ENCODE results near the gene GMEB2. TPM values are rescaled to one million over a fixed set of nuclear protein-coding genes. Genes with fewer than 3 reads are reported as not detected.
A peak's percentile ranks its signal among the peaks of the same experiment; 100 is the strongest.
"Not testable (repeated sequence)": the region's sequence is repeated elsewhere in the genome, so short reads cannot be mapped to it uniquely, and the experiment has no call there.

The GMEB2 gene
- total and polyA plus RNA-seq, 2 donors (not counting 1 experiment from before 2014, with no cell fraction given), result 6.3 to 10.9 TPM

DNA sequence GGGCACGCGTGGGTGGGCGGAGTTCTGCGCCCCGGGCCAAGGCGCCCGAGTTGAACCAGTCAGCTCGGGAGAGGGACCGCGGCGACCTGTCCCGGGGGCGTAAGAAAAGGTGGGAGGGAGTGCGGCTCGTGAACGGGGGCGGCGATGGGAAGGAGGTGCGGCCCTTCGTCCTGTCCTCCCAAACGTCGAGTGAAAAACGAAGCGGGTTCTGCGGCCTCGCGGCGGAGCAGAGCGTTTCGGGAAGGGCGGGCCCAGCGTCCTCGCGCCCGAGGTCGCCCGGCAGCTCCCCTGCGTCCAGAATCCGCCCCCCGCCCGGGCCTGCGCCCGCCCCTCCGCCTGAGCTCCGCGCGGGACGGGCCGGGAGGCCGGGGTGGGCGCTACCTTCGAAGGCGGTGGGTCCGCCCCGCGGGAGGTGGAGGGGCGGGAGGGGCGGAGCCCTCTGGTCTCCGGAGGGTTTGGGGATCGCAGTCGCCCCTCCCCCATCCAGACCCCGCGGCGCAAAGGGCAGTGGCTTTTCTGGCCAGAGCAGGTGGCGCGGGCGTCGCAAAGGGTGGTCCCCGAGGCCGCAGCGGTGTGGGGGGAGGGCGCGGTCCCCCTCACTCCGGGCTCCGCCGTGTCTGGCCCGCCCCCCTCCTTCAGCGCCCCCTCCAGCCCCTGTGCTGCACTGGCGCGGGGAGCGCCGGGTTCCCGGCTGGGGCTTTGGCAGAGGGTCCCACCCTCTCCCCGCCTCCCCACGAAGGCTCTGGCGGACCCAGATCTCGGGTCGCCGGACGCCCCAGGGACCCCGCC, 25.5 kb upstream of the GMEB2 start:
- Histone ChIP-seq H3K4me3 (replicated peaks in 1 of 4; ENCODE audit: control extremely low read depth in 1 of 4, insufficient read depth in 1 of 4, low read depth in 3 of 4, low read length in 4 of 4) (peak overlapping the region; percentile 39 to 62 (median 52)), H3K9ac (ENCODE audit: insufficient read depth, low read length) (no peak overlapping the region)

DNA sequence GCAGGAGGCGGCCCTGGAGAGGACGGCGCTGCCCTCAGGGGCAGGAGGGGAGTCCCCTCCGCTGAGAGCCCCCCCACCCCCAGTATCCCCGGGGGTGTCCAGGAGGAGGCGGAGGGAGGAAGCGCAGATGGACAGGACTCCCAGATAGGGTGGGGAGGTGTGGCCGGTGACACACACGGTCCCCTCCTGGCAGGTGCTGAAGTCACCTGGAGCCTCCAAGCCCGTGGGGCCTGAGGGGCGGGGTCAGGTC, 25.0 kb upstream of the GMEB2 start:
- Histone ChIP-seq H3K4me3 (replicated peaks in 1 of 4; ENCODE audit: control extremely low read depth in 1 of 4, insufficient read depth in 1 of 4, low read depth in 3 of 4, low read length in 4 of 4) (peak overlapping the region; percentile 39 to 62 (median 52)), H3K36me3 (ENCODE audit: control insufficient read depth, insufficient read depth, low read length) (no peaks in the 10 kb centered on the region), H3K79me2 (ENCODE audit: control insufficient read depth, insufficient read depth, low read length) (no peaks in the 10 kb centered on the region), H3K4me2 (ENCODE audit: extremely low read depth, insufficient read depth, low read length) (peak overlapping the region; percentile 80), H3K27ac (ENCODE audit: insufficient read depth, low read length) (no peak overlapping the region), H3K4me1 (ENCODE audit: control insufficient read depth, extremely low read depth, insufficient read depth, low read length) (no peaks in the 10 kb centered on the region), H3K9me3 (ENCODE audit: control insufficient read depth, insufficient read depth, low read depth, low read length) (no peaks in the 10 kb centered on the region), H2AFZ (ENCODE audit: low read length) (no peak overlapping the region), H4K20me1 (ENCODE audit: control insufficient read depth, extremely low read depth, insufficient read depth, low read length) (no peaks in the 10 kb centered on the region), H3K9ac (ENCODE audit: insufficient read depth, low read length) (no peak overlapping the region), H3K27me3 (ENCODE audit: control insufficient read depth, insufficient read depth, low read length) (no peaks in the 10 kb centered on the region)
- DNase-seq (ENCODE audit: low read depth in 2 of 2), result no peak
- TF ChIP-seq, protein P1, sequence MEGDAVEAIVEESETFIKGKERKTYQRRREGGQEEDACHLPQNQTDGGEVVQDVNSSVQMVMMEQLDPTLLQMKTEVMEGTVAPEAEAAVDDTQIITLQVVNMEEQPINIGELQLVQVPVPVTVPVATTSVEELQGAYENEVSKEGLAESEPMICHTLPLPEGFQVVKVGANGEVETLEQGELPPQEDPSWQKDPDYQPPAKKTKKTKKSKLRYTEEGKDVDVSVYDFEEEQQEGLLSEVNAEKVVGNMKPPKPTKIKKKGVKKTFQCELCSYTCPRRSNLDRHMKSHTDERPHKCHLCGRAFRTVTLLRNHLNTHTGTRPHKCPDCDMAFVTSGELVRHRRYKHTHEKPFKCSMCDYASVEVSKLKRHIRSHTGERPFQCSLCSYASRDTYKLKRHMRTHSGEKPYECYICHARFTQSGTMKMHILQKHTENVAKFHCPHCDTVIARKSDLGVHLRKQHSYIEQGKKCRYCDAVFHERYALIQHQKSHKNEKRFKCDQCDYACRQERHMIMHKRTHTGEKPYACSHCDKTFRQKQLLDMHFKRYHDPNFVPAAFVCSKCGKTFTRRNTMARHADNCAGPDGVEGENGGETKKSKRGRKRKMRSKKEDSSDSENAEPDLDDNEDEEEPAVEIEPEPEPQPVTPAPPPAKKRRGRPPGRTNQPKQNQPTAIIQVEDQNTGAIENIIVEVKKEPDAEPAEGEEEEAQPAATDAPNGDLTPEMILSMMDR (conservative IDR thresholded peaks at IDR 0.05 in 1 of 2, IDR thresholded peaks at IDR 0.05 in 1 of 2; ENCODE audit: low read depth in 1 of 2, low read length in 2 of 2), result no peak
- no peak for TF ChIP-seq EZH2 (IDR thresholded peaks at IDR 0.05; ENCODE audit: low read length, missing control alignments)

More for the DNA sequence above, 25.5 kb upstream of the GMEB2 start:
- H3K9me3 ChIP-seq (ENCODE audit: control insufficient read depth, insufficient read depth, low read depth, low read length), result no peaks in the 10 kb centered on the region
- no peak overlapping the region for H2AFZ ChIP-seq (ENCODE audit: low read length)
- H4K20me1 ChIP-seq (ENCODE audit: control insufficient read depth, extremely low read depth, insufficient read depth, low read length), result no peaks in the 10 kb centered on the region
- H3K79me2 ChIP-seq (ENCODE audit: control insufficient read depth, insufficient read depth, low read length), result no peaks in the 10 kb centered on the region
- peak overlapping the region; percentile 80 for H3K4me2 ChIP-seq (ENCODE audit: extremely low read depth, insufficient read depth, low read length)
- H3K27me3 ChIP-seq (ENCODE audit: control insufficient read depth, insufficient read depth, low read length), result no peaks in the 10 kb centered on the region
- no peak overlapping the region for H3K27ac ChIP-seq (ENCODE audit: insufficient read depth, low read length)
- DNase-seq (ENCODE audit: low read depth in 2 of 2), result peak in 1 of 2 donors; percentile 37
- no peak for TF ChIP-seq EZH2 (IDR thresholded peaks at IDR 0.05; ENCODE audit: low read length, missing control alignments)
- TF ChIP-seq, protein P1 (conservative IDR thresholded peaks at IDR 0.05 in 1 of 2, IDR thresholded peaks at IDR 0.05 in 1 of 2; ENCODE audit: low read depth in 1 of 2, low read length in 2 of 2), result no peak
- no peaks in the 10 kb centered on the region for H3K4me1 ChIP-seq (ENCODE audit: control insufficient read depth, extremely low read depth, insufficient read depth, low read length)
- H3K36me3 ChIP-seq (ENCODE audit: control insufficient read depth, insufficient read depth, low read length), result no peaks in the 10 kb centered on the region

DNA sequence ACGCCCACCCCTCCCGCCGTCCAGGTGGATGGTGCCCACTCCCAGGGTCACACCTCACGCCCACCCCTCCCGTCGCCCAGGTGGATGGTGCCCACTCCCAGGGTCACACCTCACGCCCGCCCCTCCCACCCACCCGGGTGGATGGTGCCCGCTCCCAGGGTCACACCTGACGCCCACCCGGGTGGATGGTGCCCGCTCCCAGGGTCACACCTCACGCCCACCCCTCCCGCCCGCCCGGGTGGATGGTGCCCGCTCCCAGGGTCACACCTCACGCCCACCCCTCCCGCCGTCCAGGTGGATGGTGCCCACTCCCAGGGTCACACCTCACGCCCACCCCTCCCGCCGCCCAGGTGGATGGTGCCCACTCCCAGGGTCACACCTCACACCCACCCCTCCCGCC, 23.6 kb upstream of the GMEB2 start:
- H3K36me3 ChIP-seq (ENCODE audit: control insufficient read depth, insufficient read depth, low read length); H3K9ac ChIP-seq (ENCODE audit: insufficient read depth, low read length); H3K27ac ChIP-seq (ENCODE audit: insufficient read depth, low read length); H3K79me2 ChIP-seq (ENCODE audit: control insufficient read depth, insufficient read depth, low read length); H2AFZ ChIP-seq (ENCODE audit: low read length); H3K27me3 ChIP-seq (ENCODE audit: control insufficient read depth, insufficient read depth, low read length); H3K9me3 ChIP-seq (ENCODE audit: control insufficient read depth, insufficient read depth, low read depth, low read length); H3K4me1 ChIP-seq (ENCODE audit: control insufficient read depth, extremely low read depth, insufficient read depth, low read length); DNase-seq (ENCODE audit: low read depth in 2 of 2); H3K4me3 ChIP-seq (replicated peaks in 1 of 4; ENCODE audit: control extremely low read depth in 1 of 4, insufficient read depth in 1 of 4, low read depth in 3 of 4, low read length in 4 of 4); H3K4me2 ChIP-seq (ENCODE audit: extremely low read depth, insufficient read depth, low read length); H4K20me1 ChIP-seq (ENCODE audit: control insufficient read depth, extremely low read depth, insufficient read depth, low read length): not testable (repeated sequence)
